Stomach (tissue), 9 donors: ENCODE results near the gene CLCN1. TPM values are rescaled to one million over a fixed set of nuclear protein-coding genes. Genes with fewer than 3 reads are reported as not detected.

ENCODE experiments used
- DNase-seq, 2 donors: peaks; one replicate each; pipeline versions ENCODE4 v3.0.0 to v3.0.0-alpha.2; 2013 to 2019
- H3K27ac ChIP-seq, 5 donors: fragments of 200-600 bp in 4 of 5; sonication (generic) in 4 of 5; one replicate each; pipeline ENCODE4 v1.5.1; 2013 to 2019; ENCODE audit warnings: mild to moderate bottlenecking in 1 of 5, moderate library complexity in 1 of 5
- H3K27me3 ChIP-seq, 3 donors: fragments of 200-600 bp; sonication (generic); one replicate each; pipeline ENCODE4 v1.5.1; 2017 to 2019; ENCODE audit warnings: mixed run types in 1 of 3
- H3K36me3 ChIP-seq, 4 donors: fragments of 200-600 bp; sonication (generic); 1 replicate in 3 of 4; 2 replicates in 1 of 4; pipeline ENCODE4 v1.5.1; 2016 to 2019
- H3K4me1 ChIP-seq, 4 donors: fragments of 200-600 bp; sonication (generic); one replicate each; pipeline ENCODE4 v1.5.1; 2016 to 2019
- H3K4me3 ChIP-seq, 4 donors: fragments of 200-600 bp; sonication (generic) in 3 of 4; one replicate each; pipeline ENCODE4 v1.5.1; 2016 to 2019; ENCODE audit warnings: mild to moderate bottlenecking in 1 of 4
- H3K9me3 ChIP-seq, 4 donors: fragments of 200-600 bp; sonication (generic); one replicate each; pipeline ENCODE4 v1.5.1; 2016 to 2019
- CTCF ChIP-seq, 7 experiments: fragments of 450-650 bp in 4 of 7; fragments of 200-600 bp in 3 of 7; sonication (generic) in 3 of 7; IDR thresholded peaks; one replicate each; pipeline ENCODE4 v1.5.1; 2016 to 2019; ENCODE audit warnings: antibody characterized with exemption in 7 of 7, control low read depth in 2 of 7, mild to moderate bottlenecking in 1 of 7
- EP300 ChIP-seq: sonication (generic); formaldehyde crosslinking; IDR thresholded peaks from one replicate; pipeline ENCODE4 v1.6.1; 2017; ENCODE audit warnings: antibody characterized with exemption
- POLR2A ChIP-seq, 4 donors: fragments of 450-650 bp; IDR thresholded peaks; one replicate each; pipeline ENCODE4 v1.6.1; 2016; ENCODE audit warnings: antibody characterized with exemption in 4 of 4, control low read depth in 2 of 4, mild to moderate bottlenecking in 1 of 4, moderate library complexity in 1 of 4
- POLR2AphosphoS5 ChIP-seq, 3 donors: sonication (generic); formaldehyde crosslinking; IDR thresholded peaks; one replicate each; pipeline ENCODE4 v1.6.1; 2016; ENCODE audit warnings: antibody characterized with exemption in 3 of 3
- WGBS, 5 donors: extraction: QIAGEN DNeasy Blood & Tissue Kit in 3 of 5; methylation state at CpG; one replicate each; pipeline versions ENCODE4 v1.1.5 to v1.1.7; 2013 to 2018; 5-methylcytosine and 5-hydroxymethylcytosine counted together
- intact Hi-C: fragments of 100-400 bp; cut with DNase I; formaldehyde crosslinking; loops from one replicate; pipeline ENCODE4 v1.15.1; 2023; ENCODE audit warnings: low total_unique reads
- polyA plus RNA-seq, 3 donors: library from polyadenylated mRNA; stranded (reverse); fragments of 200-250 nt; gene quantifications; one replicate each; pipeline ENCODE4 v1.2.3, GENCODE V29; 2013
- total RNA-seq, 5 donors: library from RNA; depleted of rRNA; stranded (reverse); fragments of >200 nt; gene quantifications; one replicate each; pipeline versions ENCODE4 v1.1.0 to v1.2.3, GENCODE V29; 2014 to 2016
- donor health status: healthy with polysubstance abuse.
- donor health status: Bipolar disorder and iron deficiency.
- donor health status: healthy.

Gene CLCN1
- total and polyA plus RNA-seq, 8 donors = 0.28 TPM; not detected in 7

- Histone ChIP-seq H3K27ac (no peak overlapping the region), H3K27me3 (peaks cover 0 to 4% (median 0%) of the 10 kb centered on the region in 3 donors), H3K36me3 (no peaks in the 10 kb centered on the region), H3K4me3 (no peak overlapping the region), H3K9me3 (no peaks in the 10 kb centered on the region), H3K4me1 (peaks cover 0 to 17% (median 12%) of the 10 kb centered on the region in 4 donors)
- 84 to 93% (median 89%) methylated on average over 5 of the region's 5 CpGs for WGBS, 5 donors
- DNase-seq = no peak
- TF ChIP-seq EP300 = no peak
- no peak for TF ChIP-seq CTCF (IDR thresholded peaks at IDR 0.05)
- TF ChIP-seq POLR2A (IDR thresholded peaks at IDR 0.05) = no peak
- TF ChIP-seq POLR2AphosphoS5 (IDR thresholded peaks at IDR 0.05) = no peak
- intact Hi-C loops = no loop called here
These were observed 12.0 kb downstream of the CLCN1 start for GRCh38 chr7:143327903-143328302.

GRCh38 chr7:143329471-143330170, 13.7 kb downstream of the CLCN1 start:
- Histone ChIP-seq H3K4me3 (no peak overlapping the region), H3K9me3 (no peaks in the 10 kb centered on the region), H3K27me3 (peaks cover 0 to 4% (median 0%) of the 10 kb centered on the region in 3 donors), H3K36me3 (no peaks in the 10 kb centered on the region), H3K27ac (no peak overlapping the region), H3K4me1 (peaks cover 0 to under 1% (median 0%) of the 10 kb centered on the region in 4 donors)
- TF ChIP-seq EP300 (no peak), POLR2A (IDR thresholded peaks at IDR 0.05) (no peak), CTCF (IDR thresholded peaks at IDR 0.05) (no peak), POLR2AphosphoS5 (IDR thresholded peaks at IDR 0.05) (no peak)
- intact Hi-C loops = no loop called here
- WGBS, 5 donors = 87 to 93% (median 89%) methylated on average over 10 of the region's 10 CpGs
- DNase-seq = no peak

GRCh38 chr7:143331179-143331801, 15.4 kb downstream of the CLCN1 start:
- intact Hi-C loops = no loop called here
- peak in 1 of 2 donors; percentile 49 for DNase-seq
- H3K27ac ChIP-seq = peak overlapping the region in 4 of 5 donors; percentile 12 to 71 (median 62)
- no peaks in the 10 kb centered on the region for H3K9me3 ChIP-seq
- 55 to 60% (median 58%) methylated on average over 8 of the region's 8 CpGs for WGBS, 5 donors
- no peaks in the 10 kb centered on the region for H3K36me3 ChIP-seq
- no peaks in the 10 kb centered on the region for H3K4me1 ChIP-seq
- no peak for TF ChIP-seq EP300
- TF ChIP-seq POLR2AphosphoS5 (IDR thresholded peaks at IDR 0.05) = peak in 1 of 3 donors; percentile 16
- peaks cover 0 to 4% (median 0%) of the 10 kb centered on the region in 3 donors for H3K27me3 ChIP-seq
- no peak overlapping the region for H3K4me3 ChIP-seq

- no peak for TF ChIP-seq EP300
- TF ChIP-seq CTCF (IDR thresholded peaks at IDR 0.05) = no peak
- TF ChIP-seq POLR2AphosphoS5 (IDR thresholded peaks at IDR 0.05) = no peak
- no peak for TF ChIP-seq POLR2A (IDR thresholded peaks at IDR 0.05)
- Histone ChIP-seq H3K27ac (peak overlapping the region in 1 of 5 donors; percentile 23), H3K4me1 (no peaks in the 10 kb centered on the region), H3K27me3 (peaks cover 0 to 14% (median 0%) of the 10 kb centered on the region in 3 donors), H3K9me3 (no peaks in the 10 kb centered on the region), H3K4me3 (no peak overlapping the region), H3K36me3 (no peaks in the 10 kb centered on the region)
- 9 to 30% (median 22%) methylated on average over 1 of the region's 1 CpG for WGBS, 5 donors
- intact Hi-C loops = no loop called here
- no peak for DNase-seq
These were observed 18.3 kb downstream of the CLCN1 start for GRCh38 chr7:143334244-143334643.
